Breast epithelium (tissue), 4 donors: ENCODE measurements around the gene SOX30. TPM values are rescaled to one million over a fixed set of nuclear protein-coding genes. Genes with fewer than 3 reads are reported as not detected.

Experiments
- DNase-seq, 2 donors: peaks; one replicate each; pipeline ENCODE4 v3.0.0-alpha.2; 2019; ENCODE audit warnings: low spot score in 2 of 2
- H3K27ac ChIP-seq, 2 donors: fragments of 200-600 bp; sonication (generic) in 1 of 2; one replicate each; pipeline ENCODE4 v1.5.1; 2016 to 2019; ENCODE audit warnings: mild to moderate bottlenecking in 1 of 2
- H3K27me3 ChIP-seq, 2 donors: fragments of 200-600 bp; sonication (generic) in 1 of 2; one replicate each; pipeline versions ENCODE4 v1.5.1 to v1.6.0; 2017 to 2019; ENCODE audit warnings: control low read depth in 1 of 2, mild to moderate bottlenecking in 1 of 2
- H3K36me3 ChIP-seq: fragments of 200-600 bp; one replicate; pipeline ENCODE4 v1.5.1; 2019
- H3K4me1 ChIP-seq, 2 donors: fragments of 200-600 bp; sonication (generic); one replicate each; pipeline ENCODE4 v1.5.1; 2016 to 2019; ENCODE audit warnings: control low read depth in 1 of 2
- H3K4me3 ChIP-seq, 3 donors: fragments of 200-600 bp; sonication (generic); 1 replicate in 2 of 3; 2 replicates in 1 of 3; pipeline ENCODE4 v1.5.1; 2016 to 2019; ENCODE audit warnings: mild to moderate bottlenecking in 3 of 3, moderate library complexity in 2 of 3
- H3K9me3 ChIP-seq, 2 donors: fragments of 200-600 bp; sonication (generic) in 1 of 2; one replicate each; pipeline ENCODE4 v1.5.1; 2016 to 2019; ENCODE audit warnings: control low read depth in 1 of 2
- POLR2A ChIP-seq: fragments of 450-650 bp; IDR thresholded peaks from one replicate; pipeline ENCODE4 v1.6.1; 2016; ENCODE audit warnings: antibody characterized with exemption, mild to moderate bottlenecking, moderate library complexity
- POLR2AphosphoS5 ChIP-seq, 3 donors: sonication (generic); formaldehyde crosslinking; IDR thresholded peaks; one replicate each; pipeline ENCODE4 v1.6.1; 2017; ENCODE audit warnings: antibody characterized with exemption in 3 of 3
- intact Hi-C: fragments of 100-400 bp; cut with DNase I; formaldehyde crosslinking; loops from one replicate; pipeline ENCODE4 v1.15.1; 2023; ENCODE audit warnings: low total_unique reads
- total RNA-seq, 3 donors: library from RNA; depleted of rRNA; stranded (reverse); fragments of >200 nt; gene quantifications; one replicate each; pipeline ENCODE4 v1.1.0, GENCODE V29; 2016
- TF ChIP-seq, protein P1 (sequence below), 3 donors: fragments of 450-650 bp; IDR thresholded peaks; one replicate each; pipeline ENCODE4 v1.5.1; 2016 to 2017; ENCODE audit warnings: antibody characterized with exemption in 3 of 3, mild to moderate bottlenecking in 3 of 3, moderate library complexity in 3 of 3

SOX30 gene
- total RNA-seq, 3 donors from 2014 or later, result 0.16 TPM; not detected in 2

DNA sequence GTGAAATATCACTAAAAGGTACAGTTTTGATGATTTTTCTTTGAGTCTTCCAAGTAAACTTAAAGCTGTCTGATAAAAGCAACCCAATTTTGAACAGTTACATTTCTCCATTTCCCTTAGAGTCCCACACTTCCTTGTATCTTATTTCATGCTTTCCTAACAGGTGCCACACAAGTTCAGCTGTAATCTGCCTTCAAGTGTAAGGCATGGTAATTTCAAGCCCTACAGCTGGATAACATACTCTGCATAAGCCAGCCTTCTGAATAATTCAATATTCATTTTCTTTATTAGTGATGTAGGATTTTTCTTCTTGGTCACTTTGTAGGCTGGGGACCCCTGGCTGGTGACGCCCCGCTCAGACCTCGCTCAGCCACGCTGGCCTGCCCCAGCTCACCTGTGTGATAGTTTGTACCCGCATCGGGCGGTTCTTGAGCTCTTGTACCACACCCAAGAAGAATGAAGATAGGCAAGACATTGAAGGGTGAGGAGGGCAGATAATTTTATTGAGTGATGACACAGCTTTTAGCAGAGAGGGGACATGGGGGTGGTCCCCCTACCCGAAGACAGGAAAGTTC is 34.0 kb downstream of the SOX30 start:
- intact Hi-C loops, result no loop called here

DNA sequence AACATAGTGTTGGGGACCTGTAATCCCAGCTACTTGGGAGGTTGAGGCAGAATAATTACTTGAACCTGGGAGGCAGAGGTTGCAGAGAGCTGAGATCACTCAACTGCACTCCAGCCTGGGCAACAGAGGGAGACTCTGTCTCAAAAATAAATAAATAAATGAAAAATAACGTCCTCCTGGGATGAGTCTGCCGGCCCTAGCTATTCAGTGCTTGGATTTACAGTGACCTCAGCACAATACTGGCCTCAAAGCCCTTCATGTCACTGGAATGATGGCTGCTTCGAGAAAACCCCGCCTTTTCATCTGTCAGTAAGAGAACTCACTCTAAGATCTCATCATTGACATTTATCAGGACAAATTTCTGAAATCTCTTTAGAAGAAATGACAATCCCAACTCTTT is 35.5 kb downstream of the SOX30 start:
- Histone ChIP-seq H3K27me3 (no peaks in the 10 kb centered on the region), H3K36me3 (no peaks in the 10 kb centered on the region), H3K27ac (no peak overlapping the region), H3K9me3 (no peaks in the 10 kb centered on the region), H3K4me1 (no peaks in the 10 kb centered on the region), H3K4me3 (no peak overlapping the region)
- no peak for DNase-seq
- TF ChIP-seq POLR2AphosphoS5 (IDR thresholded peaks at IDR 0.05) (no peak), POLR2A (no peak)
- TF ChIP-seq, protein P1, sequence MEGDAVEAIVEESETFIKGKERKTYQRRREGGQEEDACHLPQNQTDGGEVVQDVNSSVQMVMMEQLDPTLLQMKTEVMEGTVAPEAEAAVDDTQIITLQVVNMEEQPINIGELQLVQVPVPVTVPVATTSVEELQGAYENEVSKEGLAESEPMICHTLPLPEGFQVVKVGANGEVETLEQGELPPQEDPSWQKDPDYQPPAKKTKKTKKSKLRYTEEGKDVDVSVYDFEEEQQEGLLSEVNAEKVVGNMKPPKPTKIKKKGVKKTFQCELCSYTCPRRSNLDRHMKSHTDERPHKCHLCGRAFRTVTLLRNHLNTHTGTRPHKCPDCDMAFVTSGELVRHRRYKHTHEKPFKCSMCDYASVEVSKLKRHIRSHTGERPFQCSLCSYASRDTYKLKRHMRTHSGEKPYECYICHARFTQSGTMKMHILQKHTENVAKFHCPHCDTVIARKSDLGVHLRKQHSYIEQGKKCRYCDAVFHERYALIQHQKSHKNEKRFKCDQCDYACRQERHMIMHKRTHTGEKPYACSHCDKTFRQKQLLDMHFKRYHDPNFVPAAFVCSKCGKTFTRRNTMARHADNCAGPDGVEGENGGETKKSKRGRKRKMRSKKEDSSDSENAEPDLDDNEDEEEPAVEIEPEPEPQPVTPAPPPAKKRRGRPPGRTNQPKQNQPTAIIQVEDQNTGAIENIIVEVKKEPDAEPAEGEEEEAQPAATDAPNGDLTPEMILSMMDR (IDR thresholded peaks at IDR 0.05), result no peak
- intact Hi-C loops, result no loop called here

More for the DNA sequence above, 34.0 kb downstream of the SOX30 start:
- H3K27me3 ChIP-seq, result no peaks in the 10 kb centered on the region
- TF ChIP-seq POLR2AphosphoS5 (IDR thresholded peaks at IDR 0.05), result no peak
- TF ChIP-seq POLR2A, result no peak
- TF ChIP-seq, protein P1 (IDR thresholded peaks at IDR 0.05), result no peak
- H3K9me3 ChIP-seq, result no peaks in the 10 kb centered on the region
- no peaks in the 10 kb centered on the region for H3K4me1 ChIP-seq
- H3K4me3 ChIP-seq, result no peak overlapping the region
- H3K36me3 ChIP-seq, result no peaks in the 10 kb centered on the region
- H3K27ac ChIP-seq, result no peak overlapping the region
- DNase-seq, result no peak

DNA sequence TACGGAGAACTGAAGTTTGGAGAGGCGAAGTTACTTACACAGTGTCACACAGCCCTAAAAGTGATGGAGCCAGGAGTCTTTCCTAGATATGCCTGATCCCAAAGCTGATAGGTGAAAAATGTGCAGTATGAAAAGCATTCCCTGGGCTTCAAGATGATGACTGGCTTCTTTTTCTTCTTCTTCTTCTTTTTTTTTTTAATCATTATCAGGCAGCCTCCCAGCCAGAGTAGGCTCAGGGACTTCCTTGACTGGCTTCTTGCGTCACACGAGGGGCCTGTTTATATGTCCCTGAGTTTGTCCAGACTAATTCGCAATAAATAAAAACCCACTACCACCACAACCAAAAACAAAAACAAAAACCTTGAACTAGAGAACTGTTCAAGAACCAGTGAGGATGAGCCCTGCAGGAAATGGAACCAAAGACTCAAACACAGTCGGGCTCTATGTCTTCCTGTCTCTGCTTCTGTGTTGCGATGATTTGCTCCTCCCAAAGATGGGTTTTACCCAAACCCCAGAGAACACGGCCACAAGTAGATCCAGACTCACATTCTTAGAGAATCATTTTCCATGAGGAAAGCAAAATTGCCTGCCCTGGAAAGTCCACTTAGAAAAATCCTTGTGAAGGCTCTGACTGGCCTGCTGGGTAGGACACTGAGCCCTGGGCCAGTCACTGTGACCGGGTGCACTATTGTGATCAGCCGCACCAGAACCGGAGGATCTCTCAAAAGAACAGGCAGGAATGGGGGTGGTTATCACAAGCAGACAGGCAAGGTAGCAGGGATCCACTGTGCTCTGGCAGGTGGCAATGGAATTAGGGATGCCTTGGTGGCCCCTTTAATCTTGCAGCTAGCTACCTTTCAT is 38.6 kb downstream of the SOX30 start:
- Histone ChIP-seq H3K27me3 (no peaks in the 10 kb centered on the region), H3K4me3 (no peak overlapping the region), H3K9me3 (no peaks in the 10 kb centered on the region), H3K4me1 (no peaks in the 10 kb centered on the region), H3K36me3 (no peaks in the 10 kb centered on the region), H3K27ac (no peak overlapping the region)
- intact Hi-C loops, result no loop called here
- no peak for DNase-seq
- no peak for TF ChIP-seq POLR2AphosphoS5 (IDR thresholded peaks at IDR 0.05)
- no peak for TF ChIP-seq POLR2A
- TF ChIP-seq, protein P1 (IDR thresholded peaks at IDR 0.05), result no peak

DNA sequence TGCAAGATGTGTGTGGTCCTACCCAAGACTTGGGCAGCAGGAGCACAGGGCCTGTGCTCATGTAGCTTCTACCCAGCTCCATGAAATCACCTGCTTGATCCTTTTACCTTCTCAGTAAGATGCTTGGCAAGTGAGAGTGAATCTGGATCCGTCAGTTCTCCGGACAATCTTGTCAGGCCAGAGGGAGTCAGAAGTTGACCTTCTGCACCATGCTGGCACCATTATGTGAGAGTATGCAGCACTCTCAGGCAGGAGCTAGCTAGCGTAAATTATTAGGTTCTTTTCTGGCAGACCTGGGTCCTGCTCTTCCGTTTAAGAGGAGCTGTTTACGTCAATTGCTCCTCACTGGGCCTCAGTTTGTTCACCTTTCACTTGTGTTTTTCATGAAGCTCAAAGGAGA is 39.7 kb downstream of the SOX30 start:
- H3K4me1 ChIP-seq, result no peaks in the 10 kb centered on the region
- no peak overlapping the region for H3K4me3 ChIP-seq
- H3K36me3 ChIP-seq, result no peaks in the 10 kb centered on the region
- TF ChIP-seq, protein P1 (IDR thresholded peaks at IDR 0.05), result no peak
- no peak overlapping the region for H3K27ac ChIP-seq
- no peak for DNase-seq
- no peaks in the 10 kb centered on the region for H3K9me3 ChIP-seq
- no peaks in the 10 kb centered on the region for H3K27me3 ChIP-seq
- intact Hi-C loops, result no loop called here
